ENCODE results near the gene BFSP1.

The BFSP1 gene

DNA sequence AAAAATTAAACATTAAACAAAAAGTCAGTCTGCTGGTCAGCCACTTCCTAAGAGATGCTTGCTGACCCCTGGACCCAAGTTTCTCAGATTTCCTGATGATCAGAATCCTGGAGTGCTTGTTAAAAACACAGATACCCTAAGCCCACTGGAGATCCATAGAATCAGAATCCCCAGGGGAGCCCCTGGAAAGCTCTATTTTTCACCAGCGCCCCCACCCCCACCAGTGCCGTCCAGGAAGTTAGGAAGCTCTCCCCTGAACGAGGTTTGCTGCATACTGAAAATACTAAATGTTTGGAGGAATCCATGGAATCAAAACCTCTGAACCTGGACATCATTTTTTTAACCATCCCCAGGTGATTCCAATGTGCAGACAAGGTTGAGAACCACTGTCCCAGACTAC lies 69.2 kb downstream of the BFSP1 start:
- DNase-seq (ENCODE audit: low read depth), result no peak
- TF ChIP-seq, protein P1, sequence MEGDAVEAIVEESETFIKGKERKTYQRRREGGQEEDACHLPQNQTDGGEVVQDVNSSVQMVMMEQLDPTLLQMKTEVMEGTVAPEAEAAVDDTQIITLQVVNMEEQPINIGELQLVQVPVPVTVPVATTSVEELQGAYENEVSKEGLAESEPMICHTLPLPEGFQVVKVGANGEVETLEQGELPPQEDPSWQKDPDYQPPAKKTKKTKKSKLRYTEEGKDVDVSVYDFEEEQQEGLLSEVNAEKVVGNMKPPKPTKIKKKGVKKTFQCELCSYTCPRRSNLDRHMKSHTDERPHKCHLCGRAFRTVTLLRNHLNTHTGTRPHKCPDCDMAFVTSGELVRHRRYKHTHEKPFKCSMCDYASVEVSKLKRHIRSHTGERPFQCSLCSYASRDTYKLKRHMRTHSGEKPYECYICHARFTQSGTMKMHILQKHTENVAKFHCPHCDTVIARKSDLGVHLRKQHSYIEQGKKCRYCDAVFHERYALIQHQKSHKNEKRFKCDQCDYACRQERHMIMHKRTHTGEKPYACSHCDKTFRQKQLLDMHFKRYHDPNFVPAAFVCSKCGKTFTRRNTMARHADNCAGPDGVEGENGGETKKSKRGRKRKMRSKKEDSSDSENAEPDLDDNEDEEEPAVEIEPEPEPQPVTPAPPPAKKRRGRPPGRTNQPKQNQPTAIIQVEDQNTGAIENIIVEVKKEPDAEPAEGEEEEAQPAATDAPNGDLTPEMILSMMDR (IDR thresholded peaks at IDR 0.05; ENCODE audit: control insufficient read depth, insufficient read depth, low read depth, low read length, missing control alignments), result no peak
- H3K4me3 ChIP-seq (ENCODE audit: control insufficient read depth, low read depth, low read length), result no peak overlapping the region

DNA sequence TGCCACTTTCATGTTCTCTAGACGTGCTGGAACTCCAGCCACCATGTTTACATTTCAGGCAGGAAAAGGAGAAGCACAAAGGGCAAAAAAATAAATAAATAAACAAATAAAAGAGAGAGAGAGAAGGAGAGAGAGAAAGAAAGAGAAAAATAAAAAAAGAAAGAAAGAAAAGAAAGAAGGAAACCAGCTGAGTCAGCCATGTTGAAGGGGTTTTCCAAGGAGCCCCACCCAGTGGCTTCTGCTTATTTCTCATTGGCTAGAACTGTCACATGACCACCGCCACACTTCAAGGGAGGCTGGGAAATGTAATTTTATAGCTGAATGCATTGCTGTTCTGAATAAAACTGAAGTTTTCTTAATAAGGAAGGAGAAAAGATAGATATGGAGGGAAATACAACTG lies 71.1 kb downstream of the BFSP1 start:
- TF ChIP-seq, protein P1 (IDR thresholded peaks at IDR 0.05; ENCODE audit: control insufficient read depth, insufficient read depth, low read depth, low read length, missing control alignments), result no peak
- DNase-seq (ENCODE audit: low read depth), result no peak
- no peak overlapping the region for H3K4me3 ChIP-seq (ENCODE audit: control insufficient read depth, low read depth, low read length)

DNA sequence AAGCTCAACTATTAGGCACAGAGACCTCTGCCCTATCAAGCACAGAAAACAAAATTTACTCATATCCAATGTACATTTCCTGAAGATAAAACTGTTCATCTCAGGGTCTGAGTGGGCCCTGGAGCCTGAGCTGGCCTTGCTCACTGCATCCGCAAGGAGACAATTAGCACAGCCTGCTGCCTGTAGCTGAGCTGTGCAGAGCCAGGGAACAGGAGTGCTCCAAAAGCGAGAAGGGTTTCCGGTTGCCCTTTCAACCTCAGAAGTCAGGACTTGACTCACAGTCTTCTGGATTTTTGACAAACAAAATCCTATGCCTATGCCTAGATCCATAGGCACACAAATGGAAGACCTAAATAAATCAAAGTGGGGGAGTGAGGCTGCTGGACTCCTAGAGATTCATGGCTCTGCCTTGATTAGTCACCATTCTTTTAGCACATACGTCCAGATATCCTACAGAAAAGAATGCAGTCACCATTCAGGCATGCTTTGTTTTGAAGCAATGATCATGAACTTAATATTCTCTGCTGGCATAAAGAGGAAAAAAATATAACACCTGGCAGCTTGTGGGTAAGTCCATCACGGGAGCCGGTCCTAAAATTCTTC lies 73.5 kb downstream of the BFSP1 start:
- TF ChIP-seq, protein P1 (IDR thresholded peaks at IDR 0.05; ENCODE audit: control insufficient read depth, insufficient read depth, low read depth, low read length, missing control alignments), result no peak
- no peak for DNase-seq (ENCODE audit: low read depth)

DNA sequence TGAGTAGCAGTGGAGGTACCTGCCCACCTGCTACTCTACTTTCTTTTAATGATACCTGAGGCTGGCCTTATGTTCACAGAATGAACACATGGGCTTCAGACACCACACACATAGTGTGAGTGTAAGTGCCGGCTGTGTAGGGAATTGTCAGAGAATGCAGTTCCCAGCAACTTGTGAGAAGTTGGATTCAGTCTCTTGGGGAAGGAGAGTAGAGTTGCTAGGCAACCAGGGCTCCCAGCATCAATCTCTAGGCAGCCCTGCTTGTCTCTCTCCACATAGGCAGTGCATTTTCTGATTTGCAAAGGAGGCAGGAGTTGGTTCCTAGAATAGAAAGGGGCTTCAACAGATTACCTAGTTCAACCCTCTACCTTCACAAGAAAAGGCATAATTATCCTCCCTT lies 74.1 kb downstream of the BFSP1 start:
- no peak overlapping the region for H3K4me3 ChIP-seq (ENCODE audit: control insufficient read depth, low read depth, low read length)
- no peak for DNase-seq (ENCODE audit: low read depth)
- TF ChIP-seq, protein P1 (IDR thresholded peaks at IDR 0.05; ENCODE audit: control insufficient read depth, insufficient read depth, low read depth, low read length, missing control alignments), result no peak

More for the DNA sequence above, 73.5 kb downstream of the BFSP1 start:
- H3K4me3 ChIP-seq (ENCODE audit: control insufficient read depth, low read depth, low read length), result no peak overlapping the region

DNA sequence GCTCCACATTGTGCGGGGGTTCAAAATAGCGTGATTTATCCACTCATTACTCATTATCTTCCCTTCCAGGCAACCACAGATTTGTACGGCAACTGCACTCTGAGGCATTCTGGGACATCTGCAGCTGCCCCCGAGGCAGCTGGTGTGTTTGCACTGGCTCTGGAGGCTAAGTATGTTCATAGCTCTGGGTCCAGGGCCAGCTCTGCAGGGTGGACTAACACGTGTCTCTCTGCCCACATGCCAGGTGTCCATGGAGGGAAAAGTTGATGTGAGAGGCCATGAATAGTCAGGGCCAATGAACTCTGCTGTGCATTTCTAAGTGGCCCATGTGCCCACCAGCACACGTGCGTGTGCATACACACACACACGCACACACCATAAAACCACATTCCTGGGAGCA lies 74.9 kb downstream of the BFSP1 start:
- no peak for DNase-seq (ENCODE audit: low read depth)
- no peak overlapping the region for H3K4me3 ChIP-seq (ENCODE audit: control insufficient read depth, low read depth, low read length)
- TF ChIP-seq, protein P1 (IDR thresholded peaks at IDR 0.05; ENCODE audit: control insufficient read depth, insufficient read depth, low read depth, low read length, missing control alignments), result no peak

DNA sequence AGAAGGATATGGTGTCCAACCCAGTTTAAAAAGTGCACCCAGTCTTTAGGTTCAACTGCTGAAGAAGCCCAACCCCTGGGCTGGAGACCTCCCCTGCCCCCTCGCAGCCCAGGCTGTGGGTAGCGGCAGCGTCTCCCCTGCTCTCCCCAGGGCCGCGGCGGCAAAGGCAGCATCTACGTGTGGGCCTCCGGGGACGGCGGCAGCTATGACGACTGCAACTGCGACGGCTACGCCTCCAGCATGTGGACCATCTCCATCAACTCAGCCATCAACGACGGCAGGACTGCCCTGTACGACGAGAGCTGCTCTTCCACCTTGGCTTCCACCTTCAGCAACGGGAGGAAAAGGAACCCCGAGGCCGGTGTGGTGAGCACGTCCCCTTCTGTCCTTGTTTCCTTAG lies 77.6 kb downstream of the BFSP1 start:
- no peak overlapping the region for H3K4me3 ChIP-seq (ENCODE audit: control insufficient read depth, low read depth, low read length)
- TF ChIP-seq, protein P1 (IDR thresholded peaks at IDR 0.05; ENCODE audit: control insufficient read depth, insufficient read depth, low read depth, low read length, missing control alignments), result no peak
- no peak for DNase-seq (ENCODE audit: low read depth)

DNA sequence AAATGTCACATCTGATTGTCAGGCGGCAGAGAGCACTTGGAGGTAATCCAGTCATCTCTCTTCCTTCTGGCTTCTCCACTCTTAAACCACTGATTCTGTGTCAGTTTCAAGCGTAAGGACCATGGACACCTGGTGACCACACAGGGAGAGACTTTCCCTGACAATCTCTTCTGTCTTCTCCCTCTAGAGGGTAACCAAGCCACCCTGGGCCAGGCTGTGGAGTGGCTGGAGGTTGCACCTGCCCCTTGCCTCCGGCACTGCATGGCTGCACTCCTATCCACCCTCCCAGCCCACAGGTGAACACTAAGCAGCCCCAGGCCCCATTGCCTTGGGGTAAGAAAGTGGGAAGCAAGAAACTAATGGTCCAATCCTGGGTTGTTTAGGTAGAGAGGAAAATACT lies 78.7 kb downstream of the BFSP1 start:
- no peak overlapping the region for H3K4me3 ChIP-seq (ENCODE audit: control insufficient read depth, low read depth, low read length)
- no peak for DNase-seq (ENCODE audit: low read depth)
- TF ChIP-seq, protein P1 (IDR thresholded peaks at IDR 0.05; ENCODE audit: control insufficient read depth, insufficient read depth, low read depth, low read length, missing control alignments), result no peak

All from AG09309 (cell line).